Tibial nerve (tissue), 3 donors: ENCODE data around the gene METTL13.

Experiments used
- CTCF ChIP-seq, 5 experiments: fragments of 200-600 bp in 3 of 5; fragments of 450-650 bp in 2 of 5; sonication (generic) in 3 of 5; IDR thresholded peaks; one replicate each; pipeline ENCODE4 v1.5.1; 2016 to 2019; ENCODE audit warnings: antibody characterized with exemption in 5 of 5, mild to moderate bottlenecking in 3 of 5, moderate library complexity in 2 of 5
- POLR2A ChIP-seq, 2 donors: fragments of 450-650 bp; IDR thresholded peaks; one replicate each; pipeline ENCODE4 v1.6.1; 2017; ENCODE audit warnings: antibody characterized with exemption in 2 of 2, mild to moderate bottlenecking in 2 of 2, moderate library complexity in 2 of 2

- no peak for TF ChIP-seq CTCF (IDR thresholded peaks at IDR 0.05)
- TF ChIP-seq POLR2A (IDR thresholded peaks at IDR 0.05), result no peak
These were observed 26.5 kb upstream of the METTL13 start for GRCh38 chr1:171754971-171755370.
